ENCODE results near the gene TENT4A. TPM values are rescaled to one million over a fixed set of nuclear protein-coding genes. Genes with fewer than 3 reads are reported as not detected.

The TENT4A gene
- total and polyA plus RNA-seq, 2 of the 4 experiments (the other 2 are of a cell fraction) = 5.9 to 17.2 TPM

DNA sequence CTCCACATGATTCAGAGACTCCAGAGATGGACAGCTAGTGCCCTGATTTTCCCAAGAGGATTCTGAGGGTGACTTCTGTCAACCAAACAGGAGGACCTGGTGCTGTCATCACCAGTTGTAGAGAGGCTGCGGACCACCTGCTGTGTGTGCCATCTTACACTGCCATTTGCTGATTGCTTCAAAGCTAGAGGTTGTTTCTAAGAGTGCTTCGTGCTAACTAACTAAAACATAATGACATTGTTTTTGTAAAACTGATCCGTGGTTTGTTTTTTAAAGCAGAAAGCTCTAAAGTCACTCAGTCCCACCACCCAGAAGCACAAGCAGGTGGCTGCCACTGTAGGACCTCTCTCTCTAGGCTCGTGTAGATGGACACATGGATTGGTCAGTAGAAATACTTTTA is 12.2 kb downstream of the TENT4A start:
- dilution Hi-C loops (cut with HindIII; ENCODE audit: low sequenced_read_pairs, unreplicated experiment) = no loop called here
- H2AFZ ChIP-seq (replicated peaks; ENCODE audit: low read length, poor library complexity) = no peak overlapping the region
- H3K18ac ChIP-seq (ENCODE audit: low read depth, low read length) = no peak overlapping the region
- no peak overlapping the region; the same call in 1 of the 2 replicates for H3K23ac ChIP-seq (ENCODE audit: low read depth, low read length)
- intact Hi-C loops (cut with micrococcal nuclease) = no loop called here
- no peak overlapping the region for H3K4ac ChIP-seq (ENCODE audit: low read depth, low read length)
- H3K4me1 ChIP-seq (ENCODE audit: control insufficient read depth, insufficient read depth, low read length) = peaks cover 55% of the 10 kb centered on the region
- H3K27me3 ChIP-seq (ENCODE audit: control insufficient read depth, insufficient read depth, low read length) = no peaks in the 10 kb centered on the region
- no peak overlapping the region; the same call in 1 of the 2 replicates for H2AK5ac ChIP-seq (ENCODE audit: low read depth, low read length)
- POLR2A ChIA-PET (ENCODE audit: unreplicated experiment) = no interaction called here
- no peak overlapping the region for H3K4me3 ChIP-seq (ENCODE audit: insufficient read depth, low read depth, low read length)
- H2BK5ac ChIP-seq (ENCODE audit: low read depth, low read length, poor library complexity, severe bottlenecking) = no peak overlapping the region
- H3K9ac ChIP-seq (ENCODE audit: low read depth, low read length) = no peak overlapping the region
- no peak overlapping the region for H4K91ac ChIP-seq (ENCODE audit: insufficient read depth, low read depth, low read length)
- H4K5ac ChIP-seq (ENCODE audit: low read depth, low read length) = no peak overlapping the region
- no peak overlapping the region for H2BK20ac ChIP-seq (ENCODE audit: low read depth, low read length)
- no peaks in the 10 kb centered on the region for H3K9me3 ChIP-seq (ENCODE audit: control insufficient read depth, insufficient read depth, low read length)
- peaks cover 88% of the 10 kb centered on the region for H4K20me1 ChIP-seq (ENCODE audit: insufficient read depth, low read length)
- no peak overlapping the region for H3K14ac ChIP-seq (replicated peaks; ENCODE audit: low read depth, low read length)
- BruUV-seq (replicated peaks) = no TSS peak
- H2AK9ac ChIP-seq (replicated peaks; ENCODE audit: low read depth, low read length, poor library complexity) = no peak overlapping the region
- H3K56ac ChIP-seq (ENCODE audit: extremely low read depth, insufficient read depth, low read length) = no peak overlapping the region
- in situ Hi-C loops (cut with MboI; ENCODE audit: low sequenced_read_pairs) = loop anchor here (25.0 kb wide), 1 partner anchor 1238 kb away; no protein-coding TSS in a partner anchor
- H3K79me1 ChIP-seq (ENCODE audit: low read depth in 1 of 2, low read length in 2 of 2) = peaks cover 0 to 73% of the 10 kb centered on the region in 2 experiments; a peak in 2 of 4 replicates
- peaks cover 61% of the 10 kb centered on the region for H3K9me1 ChIP-seq (ENCODE audit: insufficient read depth, low read length)
- H2BK120ac ChIP-seq (ENCODE audit: low read depth, low read length) = no peak overlapping the region
- no peak overlapping the region for H3K27ac ChIP-seq (ENCODE audit: insufficient read depth, low read length)
- no peak overlapping the region; the same call in 2 of the 3 replicates for H2BK15ac ChIP-seq (ENCODE audit: low read depth, low read length)
- CTCF ChIA-PET = no interaction called here
- DNase-seq (no peak), ATAC-seq (ENCODE audit: low read depth) (no peak)
- TF ChIP-seq SMC3 (IDR thresholded peaks at IDR 0.05; ENCODE audit: low read depth, low read length) (no peak), RCOR1 (IDR thresholded peaks at IDR 0.05; ENCODE audit: insufficient replicate concordance, low read length) (no peak), MAZ (IDR thresholded peaks at IDR 0.05; ENCODE audit: borderline replicate concordance, low read depth, low read length) (no peak)
- TF ChIP-seq, protein P1, sequence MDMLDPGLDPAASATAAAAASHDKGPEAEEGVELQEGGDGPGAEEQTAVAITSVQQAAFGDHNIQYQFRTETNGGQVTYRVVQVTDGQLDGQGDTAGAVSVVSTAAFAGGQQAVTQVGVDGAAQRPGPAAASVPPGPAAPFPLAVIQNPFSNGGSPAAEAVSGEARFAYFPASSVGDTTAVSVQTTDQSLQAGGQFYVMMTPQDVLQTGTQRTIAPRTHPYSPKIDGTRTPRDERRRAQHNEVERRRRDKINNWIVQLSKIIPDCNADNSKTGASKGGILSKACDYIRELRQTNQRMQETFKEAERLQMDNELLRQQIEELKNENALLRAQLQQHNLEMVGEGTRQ (IDR thresholded peaks at IDR 0.05; ENCODE audit: low read depth, low read length) = no peak
- TF ChIP-seq, protein P2, sequence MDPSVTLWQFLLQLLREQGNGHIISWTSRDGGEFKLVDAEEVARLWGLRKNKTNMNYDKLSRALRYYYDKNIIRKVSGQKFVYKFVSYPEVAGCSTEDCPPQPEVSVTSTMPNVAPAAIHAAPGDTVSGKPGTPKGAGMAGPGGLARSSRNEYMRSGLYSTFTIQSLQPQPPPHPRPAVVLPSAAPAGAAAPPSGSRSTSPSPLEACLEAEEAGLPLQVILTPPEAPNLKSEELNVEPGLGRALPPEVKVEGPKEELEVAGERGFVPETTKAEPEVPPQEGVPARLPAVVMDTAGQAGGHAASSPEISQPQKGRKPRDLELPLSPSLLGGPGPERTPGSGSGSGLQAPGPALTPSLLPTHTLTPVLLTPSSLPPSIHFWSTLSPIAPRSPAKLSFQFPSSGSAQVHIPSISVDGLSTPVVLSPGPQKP (IDR thresholded peaks at IDR 0.05; ENCODE audit: borderline replicate concordance, low read depth, low read length) = no peak
- TF ChIP-seq, protein P3, sequence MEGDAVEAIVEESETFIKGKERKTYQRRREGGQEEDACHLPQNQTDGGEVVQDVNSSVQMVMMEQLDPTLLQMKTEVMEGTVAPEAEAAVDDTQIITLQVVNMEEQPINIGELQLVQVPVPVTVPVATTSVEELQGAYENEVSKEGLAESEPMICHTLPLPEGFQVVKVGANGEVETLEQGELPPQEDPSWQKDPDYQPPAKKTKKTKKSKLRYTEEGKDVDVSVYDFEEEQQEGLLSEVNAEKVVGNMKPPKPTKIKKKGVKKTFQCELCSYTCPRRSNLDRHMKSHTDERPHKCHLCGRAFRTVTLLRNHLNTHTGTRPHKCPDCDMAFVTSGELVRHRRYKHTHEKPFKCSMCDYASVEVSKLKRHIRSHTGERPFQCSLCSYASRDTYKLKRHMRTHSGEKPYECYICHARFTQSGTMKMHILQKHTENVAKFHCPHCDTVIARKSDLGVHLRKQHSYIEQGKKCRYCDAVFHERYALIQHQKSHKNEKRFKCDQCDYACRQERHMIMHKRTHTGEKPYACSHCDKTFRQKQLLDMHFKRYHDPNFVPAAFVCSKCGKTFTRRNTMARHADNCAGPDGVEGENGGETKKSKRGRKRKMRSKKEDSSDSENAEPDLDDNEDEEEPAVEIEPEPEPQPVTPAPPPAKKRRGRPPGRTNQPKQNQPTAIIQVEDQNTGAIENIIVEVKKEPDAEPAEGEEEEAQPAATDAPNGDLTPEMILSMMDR (conservative IDR thresholded peaks at IDR 0.05; ENCODE audit: low read depth, low read length) = no peak
- no CpG with 5 or more reads among the region's 4 CpGs for WGBS, 2 experiments (ENCODE audit: extremely low coverage in 2 of 2, insufficient read length in 1 of 2)
- H3K4me2 ChIP-seq (ENCODE audit: low read depth, low read length) = no peak overlapping the region
- H3K36me3 ChIP-seq (ENCODE audit: control insufficient read depth, insufficient read depth, low read length) = peaks cover 5% of the 10 kb centered on the region
- no peak overlapping the region for H4K8ac ChIP-seq (ENCODE audit: low read depth in 2 of 2, low read length in 2 of 2)
